Brain microvascular endothelial cell (primary cell): ENCODE measurements around the gene CACNB2.

Source experiments
- DNase-seq: peaks from one replicate; pipeline ENCODE4 v3.0.0-alpha.2; 2020
- H3K27ac ChIP-seq: fragments of 250-450 bp; sonication (Bioruptor Pico); 2 replicates; pipeline ENCODE4 v1.5.1; 2020; ENCODE audit warnings: mild to moderate bottlenecking, moderate library complexity
- H3K27me3 ChIP-seq: fragments of 250-450 bp; sonication (Bioruptor Pico); replicated peaks from 2 replicates; pipeline ENCODE4 v1.5.1; 2020; ENCODE audit warnings: mild to moderate bottlenecking
- H3K36me3 ChIP-seq: fragments of 250-450 bp; sonication (Bioruptor Pico); replicated peaks from 2 replicates; pipeline ENCODE4 v1.5.1; 2020; ENCODE audit warnings: mild to moderate bottlenecking
- H3K4me3 ChIP-seq: 2 replicates; pipeline ENCODE4 v1.5.1; 2011; ENCODE audit warnings: low read depth, mild to moderate bottlenecking, control low read depth, low read length, moderate library complexity
- in situ Hi-C: cut with HindIII; loops from 2 replicates; pipeline ENCODE4 v1.10.0; 2017; ENCODE audit warnings: low sequenced_read_pairs, low pct_ligation_motif_present
- TF ChIP-seq, protein P1 (sequence below): IDR thresholded peaks from 2 replicates; pipeline ENCODE4 v1.5.1; 2011; ENCODE audit warnings: low read depth, mild to moderate bottlenecking, moderate library complexity, low read length, control low read depth, inconsistent platforms; ENCODE audit errors: missing control alignments

CACNB2 gene

GRCh38 chr10:18140149-18140956 lies at the start of gene CACNB2:
TSS of gene CACNB2 (plus strand) at chr10:18140424.
- Histone ChIP-seq H3K36me3 (no peaks in the 10 kb centered on the region), H3K27me3 (no peaks in the 10 kb centered on the region), H3K4me3 (peak within 1 kb of the TSS; percentile 62), H3K27ac (no peak within 1 kb of the TSS)
- in situ Hi-C loops, result no loop called here
- no peak for DNase-seq
- TF ChIP-seq, protein P1, sequence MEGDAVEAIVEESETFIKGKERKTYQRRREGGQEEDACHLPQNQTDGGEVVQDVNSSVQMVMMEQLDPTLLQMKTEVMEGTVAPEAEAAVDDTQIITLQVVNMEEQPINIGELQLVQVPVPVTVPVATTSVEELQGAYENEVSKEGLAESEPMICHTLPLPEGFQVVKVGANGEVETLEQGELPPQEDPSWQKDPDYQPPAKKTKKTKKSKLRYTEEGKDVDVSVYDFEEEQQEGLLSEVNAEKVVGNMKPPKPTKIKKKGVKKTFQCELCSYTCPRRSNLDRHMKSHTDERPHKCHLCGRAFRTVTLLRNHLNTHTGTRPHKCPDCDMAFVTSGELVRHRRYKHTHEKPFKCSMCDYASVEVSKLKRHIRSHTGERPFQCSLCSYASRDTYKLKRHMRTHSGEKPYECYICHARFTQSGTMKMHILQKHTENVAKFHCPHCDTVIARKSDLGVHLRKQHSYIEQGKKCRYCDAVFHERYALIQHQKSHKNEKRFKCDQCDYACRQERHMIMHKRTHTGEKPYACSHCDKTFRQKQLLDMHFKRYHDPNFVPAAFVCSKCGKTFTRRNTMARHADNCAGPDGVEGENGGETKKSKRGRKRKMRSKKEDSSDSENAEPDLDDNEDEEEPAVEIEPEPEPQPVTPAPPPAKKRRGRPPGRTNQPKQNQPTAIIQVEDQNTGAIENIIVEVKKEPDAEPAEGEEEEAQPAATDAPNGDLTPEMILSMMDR, result no peak

- H3K27me3 ChIP-seq, result no peaks in the 10 kb centered on the region
- no peaks in the 10 kb centered on the region for H3K36me3 ChIP-seq
- in situ Hi-C loops, result no loop called here
- TF ChIP-seq, protein P1, result no peak
- DNase-seq, result no peak
- no peak overlapping the region for H3K27ac ChIP-seq
- H3K4me3 ChIP-seq, result no peak overlapping the region
Measured at GRCh38 chr10:18094332-18094731, 45.9 kb upstream of the CACNB2 start.

- Histone ChIP-seq H3K4me3 (no peak overlapping the region), H3K27me3 (no peaks in the 10 kb centered on the region), H3K36me3 (no peaks in the 10 kb centered on the region), H3K27ac (no peak overlapping the region)
- DNase-seq, result no peak
- in situ Hi-C loops, result no loop called here
- TF ChIP-seq, protein P1, result no peak
Measured at GRCh38 chr10:18094793-18095192, 45.4 kb upstream of the CACNB2 start.

DNA sequence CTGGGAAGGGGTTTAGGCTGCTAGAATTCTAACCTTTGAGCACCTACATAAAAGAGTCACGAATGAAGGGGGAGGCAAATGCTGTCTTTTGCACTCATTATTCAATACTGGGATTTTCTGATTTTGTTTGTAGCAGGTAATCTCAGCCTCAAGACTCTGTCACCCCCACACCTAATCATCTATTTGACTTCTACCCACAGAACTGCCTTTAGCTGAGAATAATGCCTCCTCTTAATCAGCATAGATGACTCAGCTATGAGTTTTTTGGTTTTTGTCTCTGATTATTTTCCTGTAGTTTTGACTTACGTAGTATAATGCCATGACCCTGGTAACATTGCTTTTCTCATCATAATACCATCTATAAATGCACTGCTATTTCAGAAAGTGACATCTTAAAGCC lies 42.7 kb upstream of the CACNB2 start:
- H3K36me3 ChIP-seq, result no peaks in the 10 kb centered on the region
- peak; percentile 11 for DNase-seq
- no peaks in the 10 kb centered on the region for H3K27me3 ChIP-seq
- in situ Hi-C loops, result no loop called here
- no peak overlapping the region for H3K27ac ChIP-seq
- no peak overlapping the region for H3K4me3 ChIP-seq
- TF ChIP-seq, protein P1, result no peak

DNA sequence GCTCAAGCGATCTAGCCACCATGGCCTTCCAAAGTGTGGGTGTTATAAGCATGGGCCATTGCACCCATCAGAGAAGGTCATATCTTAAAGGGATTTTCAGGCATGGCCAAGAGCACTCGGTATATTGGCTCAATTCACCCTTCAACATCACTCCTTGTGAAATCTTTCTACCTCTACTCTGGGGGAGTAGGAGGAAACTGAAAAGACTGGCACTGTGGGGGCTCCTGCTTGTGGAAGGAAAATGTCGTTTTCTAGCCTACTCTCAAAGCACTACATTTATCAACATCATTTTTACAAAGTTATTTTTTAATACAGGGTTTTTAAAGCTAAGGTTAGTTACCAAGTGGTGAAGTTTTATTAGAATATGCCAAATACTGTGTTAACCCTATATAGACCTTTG lies 42.0 kb upstream of the CACNB2 start:
- Histone ChIP-seq H3K27me3 (no peaks in the 10 kb centered on the region), H3K4me3 (no peak overlapping the region), H3K27ac (no peak overlapping the region), H3K36me3 (no peaks in the 10 kb centered on the region)
- DNase-seq, result no peak
- in situ Hi-C loops, result no loop called here
- TF ChIP-seq, protein P1, result no peak

- no peak for DNase-seq
- in situ Hi-C loops, result no loop called here
- TF ChIP-seq, protein P1, result no peak
- Histone ChIP-seq H3K27ac (no peak overlapping the region), H3K27me3 (no peaks in the 10 kb centered on the region), H3K36me3 (no peaks in the 10 kb centered on the region), H3K4me3 (no peak overlapping the region)
Measured at GRCh38 chr10:18099415-18099814, 40.8 kb upstream of the CACNB2 start.
